GM12892 (cell line): ENCODE data around the gene RNF113A.
"Not testable (repeated sequence)": the region's sequence is repeated elsewhere in the genome, so short reads cannot be mapped to it uniquely, and the experiment has no call there.

Source experiments
- POLR2A ChIP-seq: IDR thresholded peaks from 2 replicates; pipeline ENCODE4 v1.6.1; 2011; ENCODE audit warnings: low read depth, low read length, control low read depth
- POLR2AphosphoS5 ChIP-seq: IDR thresholded peaks from 2 replicates; pipeline ENCODE4 v1.6.1; 2011; ENCODE audit warnings: low read depth, low read length, control low read depth
- TAF1 ChIP-seq: IDR thresholded peaks from 2 replicates; pipeline ENCODE4 v1.6.1; 2011; ENCODE audit warnings: low read depth, mild to moderate bottlenecking, control low read depth, low read length, borderline replicate concordance

GRCh38 chrX:119890626-119891025 lies 19.1 kb upstream of the RNF113A start:
- not testable (repeated sequence) for TF ChIP-seq POLR2A, POLR2AphosphoS5, TAF1
